Stimulated activated CD4-positive, alpha-beta T cell treated with anti-CD3 and anti-CD28 coated beads, TNF-alpha, amount 100 ng/mL, for 24 hours (primary cell): ENCODE measurements around the gene SRR.

Experiments
- DNase-seq, 3 experiments: peaks; one replicate each; pipeline ENCODE4 v3.0.0-alpha.2; 2020; ENCODE audit warnings: low read depth in 3 of 3

SRR gene

GRCh38 chr17:2371183-2372130 is 67.7 kb downstream of the SRR start:
- DNase-seq, result no peak

GRCh38 chr17:2372180-2372579 is 68.4 kb downstream of the SRR start:
- DNase-seq, result no peak

- DNase-seq, result no peak
Observed at GRCh38 chr17:2372681-2373080, 68.9 kb downstream of the SRR start.

DNA sequence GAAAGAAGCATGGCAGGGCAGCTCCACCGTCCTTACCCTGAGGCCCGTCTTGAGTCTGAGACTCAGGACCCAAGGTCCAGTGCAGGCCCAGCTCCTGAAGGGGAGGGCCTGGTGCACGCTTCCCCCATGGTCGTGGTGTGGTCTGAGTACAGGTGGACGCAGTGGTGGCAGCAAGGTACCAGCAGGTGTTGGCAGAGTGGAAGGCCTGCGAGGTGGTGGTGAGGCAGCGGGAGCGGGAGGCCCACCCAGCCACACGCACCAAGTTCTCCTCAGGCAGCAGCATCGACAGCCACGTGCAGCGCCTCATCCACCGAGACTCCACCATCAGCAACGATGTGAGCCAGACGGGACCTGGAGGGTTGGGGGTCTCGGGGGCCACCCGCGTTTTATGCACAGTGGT is 69.4 kb downstream of the SRR start:
- no peak for DNase-seq
